Measurements from ENCODE around the gene WFS1.

Gene WFS1

GRCh38 chr4:6301732-6302442, 32.2 kb downstream of the WFS1 start:
- DNase-seq = no peak

- DNase-seq = no peak
Measured at GRCh38 chr4:6302869-6303268, 33.2 kb downstream of the WFS1 start.

GRCh38 chr4:6303943-6304342, 34.3 kb downstream of the WFS1 start:
- DNase-seq = no peak

- DNase-seq = no peak
Measured at GRCh38 chr4:6306299-6306698, 36.6 kb downstream of the WFS1 start.

- DNase-seq = no peak
Measured at GRCh38 chr4:6307230-6307629, 37.6 kb downstream of the WFS1 start.

GRCh38 chr4:6307891-6308290, 38.2 kb downstream of the WFS1 start:
- no peak for DNase-seq

- no peak for DNase-seq
Measured at GRCh38 chr4:6308899-6309643, 39.4 kb downstream of the WFS1 start.

GRCh38 chr4:6309777-6310176, 40.1 kb downstream of the WFS1 start:
- DNase-seq = no peak

GRCh38 chr4:6313216-6313615, 43.6 kb downstream of the WFS1 start:
- DNase-seq = no peak

- no peak for DNase-seq
Measured at GRCh38 chr4:6316461-6317003, 46.9 kb downstream of the WFS1 start.

GRCh38 chr4:6318206-6318605, 48.6 kb downstream of the WFS1 start:
- no peak for DNase-seq

- no peak for DNase-seq
Measured at GRCh38 chr4:6319530-6320150, 50.0 kb downstream of the WFS1 start.

- no peak for DNase-seq
Measured at GRCh38 chr4:6320663-6321062, 51.0 kb downstream of the WFS1 start.

- DNase-seq = no peak
Measured at GRCh38 chr4:6321361-6321760, 51.7 kb downstream of the WFS1 start.

GRCh38 chr4:6322067-6322760, 52.6 kb downstream of the WFS1 start:
- DNase-seq = no peak

GRCh38 chr4:6322761-6323566, 53.3 kb downstream of the WFS1 start:
- DNase-seq = no peak

- no peak for DNase-seq
Measured at GRCh38 chr4:6324461-6324998, 54.9 kb downstream of the WFS1 start.

- DNase-seq = no peak
Measured at GRCh38 chr4:6324999-6325787, 55.5 kb downstream of the WFS1 start.

- DNase-seq = no peak
Measured at GRCh38 chr4:6325788-6326290, 56.2 kb downstream of the WFS1 start.

GRCh38 chr4:6326312-6327060, 56.8 kb downstream of the WFS1 start:
- DNase-seq = no peak

Data from CD4-positive, alpha-beta T cell treated with Interleukin-15 for 1 hour (primary cell).